Hepatocyte (in vitro differentiated cells): Measurements from ENCODE around the gene ADCY2. TPM values are rescaled to one million over a fixed set of nuclear protein-coding genes. Genes with fewer than 3 reads are reported as not detected.

Experiments
- DNase-seq: peaks from one replicate; pipeline ENCODE4 v3.0.0-alpha.2; 2016; ENCODE audit warnings: low spot score
- H2AFZ ChIP-seq: fragments of 200-600 bp; sonication (generic); 2 replicates; pipeline ENCODE4 v1.6.0; 2016; ENCODE audit warnings: antibody characterized with exemption, mild to moderate bottlenecking
- H3K27ac ChIP-seq: fragments of 200-600 bp; sonication (generic); 2 replicates; pipeline ENCODE4 v1.5.1; 2016; ENCODE audit warnings: mild to moderate bottlenecking
- H3K27me3 ChIP-seq: fragments of 200-600 bp; sonication (generic); 2 replicates; pipeline ENCODE4 v1.6.1; 2016
- H3K36me3 ChIP-seq: fragments of 200-600 bp; sonication (generic); replicated peaks from 2 replicates; pipeline ENCODE4 v1.5.1; 2016; ENCODE audit warnings: low read depth; ENCODE audit not compliant: insufficient read depth
- H3K4me1 ChIP-seq: fragments of 200-600 bp; sonication (generic); 2 replicates; pipeline ENCODE4 v1.5.1; 2016; ENCODE audit warnings: mild to moderate bottlenecking, moderate library complexity; ENCODE audit not compliant: insufficient read depth
- H3K4me2 ChIP-seq: fragments of 200-600 bp; sonication (generic); 2 replicates; pipeline ENCODE4 v1.6.0; 2016
- H3K4me3 ChIP-seq: fragments of 200-600 bp; sonication (generic); 2 replicates; pipeline ENCODE4 v1.5.1; 2016; ENCODE audit warnings: mild to moderate bottlenecking
- H3K79me2 ChIP-seq: fragments of 200-600 bp; sonication (generic); 2 replicates; pipeline ENCODE4 v1.6.0; 2017; ENCODE audit warnings: mild to moderate bottlenecking
- H3K9me2 ChIP-seq: fragments of 200-600 bp; sonication (generic); replicated peaks from 2 replicates; pipeline ENCODE4 v1.6.0; 2017; ENCODE audit warnings: mild to moderate bottlenecking; ENCODE audit not compliant: insufficient read depth
- H3K9me3 ChIP-seq: fragments of 200-600 bp; sonication (generic); 2 replicates; pipeline ENCODE4 v1.5.1; 2016; ENCODE audit warnings: low read depth, mild to moderate bottlenecking
- H4K20me1 ChIP-seq: fragments of 200-600 bp; sonication (generic); 2 replicates; pipeline ENCODE4 v1.6.0; 2016; ENCODE audit warnings: mild to moderate bottlenecking; ENCODE audit not compliant: insufficient read depth, poor library complexity, severe bottlenecking
- CTCF ChIP-seq: fragments of 200-600 bp; sonication (generic); IDR thresholded peaks from 2 replicates; pipeline ENCODE4 v1.5.1; 2016; ENCODE audit warnings: antibody characterized with exemption, mild to moderate bottlenecking; ENCODE audit not compliant: poor library complexity
- EZH2 ChIP-seq: fragments of 200-600 bp; sonication (generic); IDR thresholded peaks from 2 replicates; pipeline ENCODE4 v1.6.1; 2016; ENCODE audit warnings: antibody characterized with exemption, mild to moderate bottlenecking, borderline replicate concordance
- EZH2phosphoT487 ChIP-seq: fragments of 200-600 bp; sonication (generic); IDR thresholded peaks from one replicate; pipeline ENCODE4 v1.6.1; 2018; ENCODE audit warnings: antibody characterized with exemption, mild to moderate bottlenecking, low read depth, moderate library complexity; ENCODE audit not compliant: unreplicated experiment, severe bottlenecking
- WGBS: methylation state at CpG from one replicate; pipeline ENCODE4 v1.1.6; 2016; ENCODE audit warnings: low lambda C conversion rate; ENCODE audit errors: missing lambda C conversion rate; 5-methylcytosine and 5-hydroxymethylcytosine counted together
- polyA plus RNA-seq: library from polyadenylated mRNA; unstranded; fragments of >200 nt; fragmentation: Nextera tagmentation; extraction: Ambion mirVana; gene quantifications from 2 replicates; pipeline ENCODE4 v1.2.1, GENCODE V29; 2016
- total RNA-seq: library from RNA; depleted of rRNA; stranded (reverse); fragments of >200 nt; gene quantifications from 2 replicates; pipeline ENCODE4 v1.2.3, GENCODE V29; 2014

Gene ADCY2
- total and polyA plus RNA-seq, 2 experiments from 2014 or later, result 3.2 to 8.5 TPM

- Histone ChIP-seq H3K4me2 (no peak overlapping the region), H2AFZ (no peak overlapping the region), H3K9me3 (no peaks in the 10 kb centered on the region), H3K27me3 (peaks cover 2% of the 10 kb centered on the region), H3K79me2 (no peaks in the 10 kb centered on the region), H3K9me2 (no peaks in the 10 kb centered on the region), H3K4me1 (peaks cover 11% of the 10 kb centered on the region), H3K36me3 (no peaks in the 10 kb centered on the region), H3K4me3 (no peak overlapping the region), H3K27ac (no peak overlapping the region), H4K20me1 (no peaks in the 10 kb centered on the region)
- no peak for DNase-seq
- TF ChIP-seq EZH2phosphoT487 (no peak), CTCF (no peak), EZH2 (no peak)
- WGBS, result 97% methylated on average over 4 of the region's 4 CpGs
These were observed 30.3 kb downstream of the ADCY2 start for GRCh38 chr5:7426284-7426683.

GRCh38 chr5:7434914-7435313 is 39.0 kb downstream of the ADCY2 start:
- Histone ChIP-seq H3K79me2 (no peaks in the 10 kb centered on the region), H3K4me3 (no peak overlapping the region), H3K36me3 (no peaks in the 10 kb centered on the region), H3K27me3 (no peaks in the 10 kb centered on the region), H4K20me1 (no peaks in the 10 kb centered on the region), H3K4me2 (no peak overlapping the region), H3K27ac (no peak overlapping the region), H3K9me2 (no peaks in the 10 kb centered on the region), H3K4me1 (no peaks in the 10 kb centered on the region), H3K9me3 (no peaks in the 10 kb centered on the region), H2AFZ (no peak overlapping the region)
- no peak for DNase-seq
- WGBS, result 94% methylated on average over 6 of the region's 6 CpGs
- TF ChIP-seq CTCF, result no peak
- no peak for TF ChIP-seq EZH2phosphoT487
- TF ChIP-seq EZH2, result no peak

- H3K79me2 ChIP-seq, result no peaks in the 10 kb centered on the region
- no peaks in the 10 kb centered on the region for H3K9me2 ChIP-seq
- TF ChIP-seq EZH2phosphoT487 (no peak), CTCF (no peak), EZH2 (no peak)
- H3K4me3 ChIP-seq, result no peak overlapping the region
- H3K4me1 ChIP-seq, result no peaks in the 10 kb centered on the region
- H3K27ac ChIP-seq, result no peak overlapping the region
- DNase-seq, result no peak
- no peak overlapping the region for H3K4me2 ChIP-seq
- no peak overlapping the region for H2AFZ ChIP-seq
- no peaks in the 10 kb centered on the region for H3K36me3 ChIP-seq
- no peaks in the 10 kb centered on the region for H3K27me3 ChIP-seq
- 67% methylated on average over 3 of the region's 3 CpGs for WGBS
- no peaks in the 10 kb centered on the region for H4K20me1 ChIP-seq
- H3K9me3 ChIP-seq, result no peaks in the 10 kb centered on the region
These were observed 39.6 kb downstream of the ADCY2 start for GRCh38 chr5:7435503-7435902.

GRCh38 chr5:7436521-7436920 is 40.6 kb downstream of the ADCY2 start:
- no peaks in the 10 kb centered on the region for H3K27me3 ChIP-seq
- H4K20me1 ChIP-seq, result no peaks in the 10 kb centered on the region
- H3K36me3 ChIP-seq, result no peaks in the 10 kb centered on the region
- TF ChIP-seq CTCF (no peak), EZH2phosphoT487 (no peak), EZH2 (no peak)
- no peaks in the 10 kb centered on the region for H3K79me2 ChIP-seq
- no peak for DNase-seq
- no peaks in the 10 kb centered on the region for H3K4me1 ChIP-seq
- H3K9me3 ChIP-seq, result no peaks in the 10 kb centered on the region
- H3K9me2 ChIP-seq, result no peaks in the 10 kb centered on the region
- no peak overlapping the region for H3K27ac ChIP-seq
- H3K4me2 ChIP-seq, result no peak overlapping the region
- no peak overlapping the region for H2AFZ ChIP-seq
- no peak overlapping the region for H3K4me3 ChIP-seq
- 85% methylated on average over 8 of the region's 8 CpGs for WGBS
